Measurements from ENCODE around the gene ESRRB. TPM values are rescaled to one million over a fixed set of nuclear protein-coding genes. Genes with fewer than 3 reads are reported as not detected.

ESRRB gene
- total RNA-seq, 3 donors from 2014 or later = 0.11 TPM; not detected in 2

DNA sequence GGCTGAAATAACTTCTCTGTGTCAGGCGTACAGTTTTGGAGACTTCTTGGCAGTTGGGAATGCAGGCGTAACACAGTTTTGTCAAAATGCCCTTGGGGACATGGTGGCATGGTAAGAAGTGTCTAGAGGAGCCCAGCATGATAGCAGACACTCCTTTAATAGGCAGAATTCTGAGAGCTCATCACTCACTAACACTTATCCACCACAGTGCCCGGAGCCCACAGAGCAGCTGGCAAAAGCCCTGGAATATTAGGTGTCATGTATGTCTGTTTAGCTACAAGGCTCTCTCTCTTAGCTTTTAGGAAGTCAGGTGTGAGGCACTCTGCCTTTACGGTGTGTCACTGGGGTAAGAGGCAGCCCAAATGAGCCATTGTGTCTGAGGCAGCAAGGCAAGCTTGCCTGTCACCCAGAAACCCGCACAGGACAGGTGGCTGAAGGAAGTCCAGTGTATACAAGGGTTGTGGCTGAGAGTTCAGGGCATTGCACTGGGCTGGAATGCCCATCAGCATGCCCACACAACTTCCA lies 96.3 kb downstream of the ESRRB start:
- H3K9me3 Mint-ChIP-seq = no peaks in the 10 kb centered on the region

DNA sequence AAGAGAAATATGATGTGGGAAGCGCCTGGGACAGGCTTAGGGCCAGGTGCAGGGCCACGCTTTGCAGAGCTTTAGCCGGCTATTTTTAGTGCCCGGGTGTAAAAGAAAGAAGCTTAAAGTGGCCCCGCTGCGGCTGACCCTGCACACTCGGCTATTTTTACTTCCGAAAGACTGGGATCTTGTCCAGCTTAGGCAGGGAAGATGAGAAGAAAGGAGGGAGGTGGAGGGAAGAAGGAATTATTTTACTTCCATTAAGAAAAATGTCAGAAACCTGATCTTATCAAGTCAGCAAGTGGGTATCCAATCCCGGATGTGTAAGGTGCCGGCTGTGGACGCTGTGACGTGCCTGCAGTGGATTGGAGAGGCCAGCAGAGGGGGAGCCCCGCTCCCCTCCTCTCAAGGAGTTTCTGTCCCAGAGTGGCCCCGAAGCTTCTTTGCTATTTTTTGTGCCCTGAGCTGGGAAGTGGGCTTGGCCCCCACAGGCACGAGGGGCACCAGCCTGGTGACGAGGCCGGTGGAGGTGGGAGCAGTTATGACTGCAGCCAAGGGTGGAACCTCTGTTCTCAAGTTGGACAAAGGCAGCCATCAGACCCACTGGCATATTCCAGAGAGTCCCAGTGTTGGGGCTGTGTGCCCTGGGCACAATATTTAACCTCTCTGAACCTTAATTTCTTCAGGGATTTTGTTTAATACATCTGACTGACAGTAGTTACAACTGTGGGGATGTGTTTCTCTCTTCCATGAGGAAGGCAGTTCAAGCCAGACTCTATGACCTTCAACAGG lies 97.7 kb downstream of the ESRRB start:
- H3K36me3 Mint-ChIP-seq (ENCODE audit: insufficient read depth) = no peaks in the 10 kb centered on the region
- H3K4me3 Mint-ChIP-seq = no peak overlapping the region
- H3K4me1 Mint-ChIP-seq (ENCODE audit: low read depth) = no peaks in the 10 kb centered on the region
- ATAC-seq (no peak), DNase-seq (no peak)
- no peaks in the 10 kb centered on the region for H3K9me3 Mint-ChIP-seq
- peaks cover 9% of the 10 kb centered on the region for H3K27me3 Mint-ChIP-seq (ENCODE audit: low read depth)

More for the DNA sequence above, 96.3 kb downstream of the ESRRB start:
- ATAC-seq (no peak), DNase-seq (no peak)
- H3K27me3 Mint-ChIP-seq (ENCODE audit: low read depth) = peaks cover 9% of the 10 kb centered on the region
- no peaks in the 10 kb centered on the region for H3K4me1 Mint-ChIP-seq (ENCODE audit: low read depth)
- H3K4me3 Mint-ChIP-seq = no peak overlapping the region
- H3K36me3 Mint-ChIP-seq (ENCODE audit: insufficient read depth) = no peaks in the 10 kb centered on the region

DNA sequence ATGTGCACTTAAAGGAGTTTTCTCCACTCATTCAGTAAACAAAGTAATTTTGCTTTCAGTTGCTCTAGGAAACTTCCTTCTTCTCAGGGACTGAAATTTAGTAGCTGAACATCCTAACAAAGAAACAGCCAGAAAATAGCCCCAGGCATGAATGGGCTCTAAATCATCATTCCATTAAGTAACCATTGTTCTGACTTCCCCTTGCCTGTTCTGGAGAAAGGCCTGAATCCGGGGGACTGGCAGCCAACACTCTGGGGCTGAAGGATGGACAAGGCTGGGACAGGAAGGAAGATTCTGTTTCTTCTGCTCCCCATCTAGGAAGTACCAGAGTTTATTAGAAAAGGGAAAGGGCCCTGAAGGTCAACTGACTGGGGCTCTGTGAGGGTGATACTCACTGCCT lies 104.5 kb downstream of the ESRRB start:
- Mint-ChIP-seq H3K9me3 (no peaks in the 10 kb centered on the region), H3K4me3 (no peak overlapping the region), H3K27me3 (ENCODE audit: low read depth) (peaks cover 1% of the 10 kb centered on the region), H3K36me3 (ENCODE audit: insufficient read depth) (no peaks in the 10 kb centered on the region), H3K4me1 (ENCODE audit: low read depth) (no peaks in the 10 kb centered on the region)
- ATAC-seq (no peak), DNase-seq (no peak)

DNA sequence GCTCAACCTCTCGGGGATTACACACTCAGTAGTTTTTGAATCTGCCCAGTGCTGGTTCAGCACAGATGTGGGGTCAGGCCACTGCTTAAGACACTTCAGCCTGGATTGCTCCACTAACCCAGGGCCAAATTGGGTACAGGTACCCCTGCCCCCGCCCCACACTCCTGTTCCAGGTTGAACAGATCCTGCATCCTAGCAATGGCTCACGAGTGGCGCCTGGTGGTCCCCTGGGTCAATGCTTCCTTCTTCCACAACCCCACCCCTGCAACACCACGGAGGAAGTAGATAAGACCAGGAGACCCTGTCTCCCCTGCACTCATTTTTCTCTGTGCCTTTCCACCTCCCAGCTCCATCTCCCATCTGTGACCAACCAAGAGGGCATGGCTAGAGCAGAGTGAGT lies 108.4 kb downstream of the ESRRB start:
- ATAC-seq (no peak), DNase-seq (no peak)
- no peaks in the 10 kb centered on the region for H3K4me1 Mint-ChIP-seq (ENCODE audit: low read depth)
- no peaks in the 10 kb centered on the region for H3K9me3 Mint-ChIP-seq
- no peak overlapping the region for H3K4me3 Mint-ChIP-seq
- H3K27me3 Mint-ChIP-seq (ENCODE audit: low read depth) = peaks cover 1% of the 10 kb centered on the region
- no peaks in the 10 kb centered on the region for H3K36me3 Mint-ChIP-seq (ENCODE audit: insufficient read depth)

DNA sequence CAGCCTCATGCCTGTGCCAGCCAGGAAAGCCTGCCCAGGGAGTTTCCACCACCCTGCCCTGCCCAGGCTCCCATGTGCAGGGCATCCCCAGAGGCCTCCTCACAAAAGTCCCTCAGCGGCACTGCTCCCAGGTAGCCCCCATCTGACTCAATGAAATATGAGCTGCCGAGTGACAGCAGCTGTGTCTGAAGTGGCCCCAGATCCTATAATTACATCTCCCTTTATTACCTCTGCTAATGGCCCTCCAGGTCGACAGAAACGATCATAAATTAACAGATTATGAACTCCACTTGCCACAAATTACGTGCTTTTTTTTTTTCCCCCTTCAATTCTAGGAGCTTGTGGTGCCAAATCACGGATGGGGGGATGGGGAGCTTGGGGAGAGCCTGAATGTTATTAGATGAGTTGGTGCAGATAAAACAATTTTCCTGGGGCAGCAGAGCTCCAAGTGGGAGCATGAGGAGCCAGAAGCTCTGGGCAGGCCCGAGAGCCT lies 110.4 kb downstream of the ESRRB start:
- no peak for DNase-seq
- no peaks in the 10 kb centered on the region for H3K9me3 Mint-ChIP-seq
- H3K27me3 Mint-ChIP-seq (ENCODE audit: low read depth) = peaks cover 1% of the 10 kb centered on the region
- no peaks in the 10 kb centered on the region for H3K36me3 Mint-ChIP-seq (ENCODE audit: insufficient read depth)
- H3K4me1 Mint-ChIP-seq (ENCODE audit: low read depth) = no peaks in the 10 kb centered on the region
- ATAC-seq = no peak
- no peak overlapping the region for H3K4me3 Mint-ChIP-seq

DNA sequence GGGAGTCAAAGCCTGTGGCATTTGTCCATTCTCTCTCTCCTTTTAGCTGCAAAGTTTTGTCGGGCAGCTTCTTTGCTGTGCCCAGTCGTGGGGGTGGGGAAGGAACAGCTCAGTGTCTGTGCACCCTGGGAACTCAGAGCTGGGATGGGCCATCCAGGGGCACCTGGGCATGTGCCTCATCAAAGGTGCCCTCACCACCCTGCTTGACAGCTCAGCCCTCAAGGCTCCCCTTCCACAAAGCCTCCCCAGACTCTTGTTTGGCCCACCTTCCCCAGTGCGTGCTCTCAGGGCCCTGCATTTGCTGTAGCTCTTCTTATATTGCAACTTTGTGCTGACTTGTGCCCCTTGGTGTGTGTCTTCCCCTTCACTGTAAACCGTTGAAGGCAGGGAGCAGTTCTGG lies 112.6 kb downstream of the ESRRB start:
- Mint-ChIP-seq H3K4me3 (no peak overlapping the region), H3K9me3 (no peaks in the 10 kb centered on the region), H3K36me3 (ENCODE audit: insufficient read depth) (no peaks in the 10 kb centered on the region), H3K27me3 (ENCODE audit: low read depth) (peaks cover 1% of the 10 kb centered on the region), H3K4me1 (ENCODE audit: low read depth) (no peaks in the 10 kb centered on the region)
- no peak for ATAC-seq
- no peak for DNase-seq

DNA sequence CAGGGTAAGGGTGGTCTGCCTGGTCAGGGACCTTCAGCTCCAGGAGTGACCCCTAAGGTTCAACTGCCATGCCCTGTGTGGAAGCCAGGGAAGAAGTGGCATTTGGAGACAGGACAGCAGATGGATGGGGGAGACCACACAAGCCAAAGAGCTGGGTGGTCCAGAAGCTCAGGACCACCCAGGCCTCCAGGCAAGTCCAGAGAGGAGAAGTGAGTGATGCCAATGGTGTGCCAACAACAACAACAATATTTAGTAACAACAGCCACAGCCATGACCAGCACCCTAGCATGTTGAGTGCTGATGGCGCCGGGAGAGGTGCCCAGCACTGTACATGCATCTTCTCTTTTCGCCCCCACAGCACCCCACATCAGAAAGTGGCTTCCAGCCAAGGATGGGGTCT lies 113.7 kb downstream of the ESRRB start:
- Mint-ChIP-seq H3K36me3 (ENCODE audit: insufficient read depth) (no peaks in the 10 kb centered on the region), H3K27me3 (ENCODE audit: low read depth) (no peaks in the 10 kb centered on the region), H3K9me3 (no peaks in the 10 kb centered on the region), H3K4me3 (no peak overlapping the region), H3K4me1 (ENCODE audit: low read depth) (no peaks in the 10 kb centered on the region)
- no peak for DNase-seq
- ATAC-seq = no peak

DNA sequence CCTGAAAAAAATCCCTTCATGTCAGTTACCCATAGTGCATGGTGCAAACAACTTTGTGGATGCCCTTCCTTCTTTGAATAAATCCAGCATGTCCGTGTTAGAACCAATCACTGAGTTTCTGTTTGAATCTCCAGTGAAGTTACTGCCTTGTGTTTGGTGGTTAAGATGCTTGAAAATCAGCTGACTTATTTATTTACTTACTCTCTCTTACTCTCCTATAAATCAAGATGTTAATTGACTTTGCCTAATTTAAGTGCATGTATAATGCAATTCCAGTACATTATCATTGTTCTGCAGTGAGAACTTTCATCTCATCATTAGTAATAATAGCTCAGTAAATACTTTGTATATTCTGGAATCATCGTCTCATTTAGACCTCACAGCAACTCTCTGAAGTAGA lies 114.2 kb downstream of the ESRRB start:
- ATAC-seq (no peak), DNase-seq (no peak)
- Mint-ChIP-seq H3K9me3 (no peaks in the 10 kb centered on the region), H3K4me3 (no peak overlapping the region), H3K27me3 (ENCODE audit: low read depth) (no peaks in the 10 kb centered on the region), H3K36me3 (ENCODE audit: insufficient read depth) (no peaks in the 10 kb centered on the region), H3K4me1 (ENCODE audit: low read depth) (no peaks in the 10 kb centered on the region)

DNA sequence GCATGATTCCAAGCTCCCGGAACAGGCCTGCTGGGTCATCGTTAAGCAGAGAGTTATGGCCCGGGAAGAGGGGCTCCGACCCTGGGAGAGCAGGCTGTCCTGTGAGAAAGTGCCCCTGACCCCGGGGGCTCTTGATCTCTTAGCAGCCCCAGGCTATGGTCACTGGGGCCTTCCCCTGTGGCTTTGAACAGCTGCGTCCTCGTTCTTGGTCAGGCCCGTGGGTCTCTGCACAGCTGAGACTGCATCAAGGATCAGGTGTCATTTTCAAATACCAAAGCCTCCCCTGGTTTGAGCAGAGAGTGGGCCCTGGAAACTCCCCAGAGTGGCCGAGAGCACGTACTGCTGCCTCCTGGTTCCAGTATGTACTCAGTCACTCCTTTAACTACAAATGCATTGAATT lies 114.8 kb downstream of the ESRRB start:
- Mint-ChIP-seq H3K36me3 (ENCODE audit: insufficient read depth) (no peaks in the 10 kb centered on the region), H3K4me3 (no peak overlapping the region)
- no peak for ATAC-seq

DNA sequence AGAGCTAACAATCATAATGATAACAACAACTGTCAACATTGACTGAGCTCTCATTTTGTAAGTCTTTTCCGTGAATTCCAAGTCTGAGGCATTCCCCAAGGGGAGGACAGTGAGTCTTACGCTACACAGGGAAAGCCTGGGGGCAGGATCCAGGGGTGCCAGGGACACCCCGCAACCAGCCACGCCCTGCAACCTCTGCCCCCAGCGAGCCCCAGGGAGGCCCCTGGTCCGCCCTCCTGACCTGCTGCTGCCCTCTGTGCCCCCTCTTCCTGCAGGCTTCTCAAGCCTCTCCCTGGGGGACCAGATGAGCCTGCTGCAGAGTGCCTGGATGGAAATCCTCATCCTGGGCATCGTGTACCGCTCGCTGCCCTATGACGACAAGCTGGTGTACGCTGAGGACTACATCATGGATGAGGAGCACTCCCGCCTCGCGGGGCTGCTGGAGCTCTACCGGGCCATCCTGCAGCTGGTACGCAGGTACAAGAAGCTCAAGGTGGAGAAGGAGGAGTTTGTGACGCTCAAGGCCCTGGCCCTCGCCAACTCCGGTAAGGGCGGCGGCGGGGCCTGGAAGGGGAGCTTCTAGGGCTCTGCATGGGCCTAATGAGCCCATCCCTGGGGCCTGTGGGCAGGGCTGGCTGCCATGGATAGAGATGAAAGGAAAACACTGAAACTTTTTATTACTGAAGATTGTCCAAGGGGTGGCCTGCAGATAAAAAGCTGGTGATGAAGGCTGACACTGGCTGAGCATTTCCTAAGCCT lies 115.4 kb downstream of the ESRRB start:
- Mint-ChIP-seq H3K9me3 (no peaks in the 10 kb centered on the region), H3K36me3 (ENCODE audit: insufficient read depth) (no peaks in the 10 kb centered on the region), H3K4me1 (ENCODE audit: low read depth) (no peaks in the 10 kb centered on the region), H3K4me3 (no peak overlapping the region), H3K27me3 (ENCODE audit: low read depth) (peaks cover 3% of the 10 kb centered on the region)
- ATAC-seq (no peak), DNase-seq (no peak)

More for the DNA sequence above, 114.8 kb downstream of the ESRRB start:
- no peaks in the 10 kb centered on the region for H3K27me3 Mint-ChIP-seq (ENCODE audit: low read depth)
- no peaks in the 10 kb centered on the region for H3K4me1 Mint-ChIP-seq (ENCODE audit: low read depth)
- no peak for DNase-seq
- H3K9me3 Mint-ChIP-seq = no peaks in the 10 kb centered on the region

DNA sequence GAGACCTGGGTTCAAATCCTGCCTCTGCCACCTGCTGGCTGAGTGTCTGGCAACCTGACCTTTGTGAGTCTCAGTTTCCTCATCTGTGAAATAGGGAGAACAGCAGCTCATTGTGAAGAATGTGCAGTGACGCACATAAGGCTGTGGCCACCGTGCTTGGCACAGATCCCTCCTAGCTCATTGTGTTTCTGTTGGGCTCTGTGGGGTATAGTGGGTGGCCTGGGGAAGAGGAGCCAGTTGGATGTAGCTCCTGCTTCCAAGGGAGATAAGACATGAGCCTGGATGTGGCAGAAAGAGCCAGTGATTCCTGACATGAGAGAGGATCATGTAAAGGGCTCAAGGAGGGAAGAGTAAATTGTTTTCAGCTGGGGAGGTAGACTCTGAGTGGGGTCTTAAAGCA lies 120.0 kb downstream of the ESRRB start:
- DNase-seq (no peak), ATAC-seq (no peak)
- Mint-ChIP-seq H3K36me3 (ENCODE audit: insufficient read depth) (no peaks in the 10 kb centered on the region), H3K4me1 (ENCODE audit: low read depth) (no peaks in the 10 kb centered on the region), H3K9me3 (no peaks in the 10 kb centered on the region), H3K27me3 (ENCODE audit: low read depth) (peaks cover 5% of the 10 kb centered on the region), H3K4me3 (no peak overlapping the region)

DNA sequence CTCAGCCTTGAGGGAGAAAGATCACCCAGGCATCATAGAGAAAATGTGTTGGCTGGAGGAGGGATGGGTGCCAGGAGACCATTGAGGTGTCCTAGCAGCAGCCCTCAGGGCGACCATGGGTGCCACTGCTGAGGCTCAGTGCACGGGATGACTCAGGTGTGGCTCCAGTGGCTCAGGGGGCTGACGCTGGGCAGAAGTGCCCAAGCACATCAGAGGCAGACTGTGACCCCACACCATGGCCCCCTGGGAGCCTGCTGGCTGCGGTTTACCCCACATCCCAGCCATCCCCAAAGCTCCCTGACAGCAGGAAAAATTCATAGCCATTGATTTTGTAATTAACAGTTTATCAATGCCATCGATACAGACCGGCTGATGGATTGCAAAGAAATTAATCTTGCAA lies 120.7 kb downstream of the ESRRB start:
- H3K9me3 Mint-ChIP-seq = no peaks in the 10 kb centered on the region

DNA sequence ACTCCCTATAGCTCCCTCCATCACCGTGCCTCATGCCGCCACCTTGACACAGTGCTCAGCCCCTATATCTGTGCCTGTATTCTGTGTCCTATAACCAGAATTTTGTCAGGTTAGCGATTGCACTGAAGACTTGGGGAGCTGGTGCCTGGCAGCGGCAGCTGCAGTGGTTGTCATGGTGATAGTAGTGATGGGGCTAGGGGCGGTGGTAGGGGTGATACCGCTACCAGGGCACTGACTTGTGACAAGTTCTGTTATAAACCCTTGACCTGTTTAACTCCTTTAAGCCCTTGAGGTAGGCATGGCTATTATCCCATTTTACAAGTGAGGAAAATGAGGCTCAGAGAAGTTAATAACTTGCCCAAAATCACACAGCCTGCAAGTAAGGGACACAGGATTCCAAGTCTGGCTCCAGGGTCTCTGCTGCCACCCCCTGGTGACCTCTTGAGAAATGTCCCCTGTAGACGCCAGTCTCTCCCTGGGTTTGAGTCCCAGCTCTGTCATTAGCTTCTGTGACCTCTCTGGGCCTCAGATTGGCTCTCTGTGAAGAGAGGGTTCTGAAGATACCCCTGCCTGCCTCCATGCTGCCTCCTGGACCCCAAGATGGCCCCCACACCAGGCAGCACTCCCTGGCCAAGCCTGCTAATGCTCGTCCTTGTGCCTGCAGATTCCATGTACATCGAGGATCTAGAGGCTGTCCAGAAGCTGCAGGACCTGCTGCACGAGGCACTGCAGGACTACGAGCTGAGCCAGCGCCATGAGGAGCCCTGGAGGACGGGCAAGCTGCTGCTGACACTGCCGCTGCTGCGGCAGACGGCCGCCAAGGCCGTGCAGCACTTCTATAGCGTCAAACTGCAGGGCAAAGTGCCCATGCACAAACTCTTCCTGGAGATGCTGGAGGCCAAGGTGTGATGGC lies 121.9 kb downstream of the ESRRB start:
- Mint-ChIP-seq H3K36me3 (ENCODE audit: insufficient read depth) (no peaks in the 10 kb centered on the region), H3K27me3 (ENCODE audit: low read depth) (peaks cover 5% of the 10 kb centered on the region), H3K4me1 (ENCODE audit: low read depth) (no peaks in the 10 kb centered on the region), H3K4me3 (no peak overlapping the region), H3K9me3 (no peaks in the 10 kb centered on the region)
- DNase-seq = no peak
- ATAC-seq = no peak

More for the DNA sequence above, 120.7 kb downstream of the ESRRB start:
- Mint-ChIP-seq H3K4me3 (no peak overlapping the region), H3K27me3 (ENCODE audit: low read depth) (peaks cover 5% of the 10 kb centered on the region), H3K36me3 (ENCODE audit: insufficient read depth) (no peaks in the 10 kb centered on the region), H3K4me1 (ENCODE audit: low read depth) (no peaks in the 10 kb centered on the region)
- ATAC-seq (no peak), DNase-seq (no peak)

DNA sequence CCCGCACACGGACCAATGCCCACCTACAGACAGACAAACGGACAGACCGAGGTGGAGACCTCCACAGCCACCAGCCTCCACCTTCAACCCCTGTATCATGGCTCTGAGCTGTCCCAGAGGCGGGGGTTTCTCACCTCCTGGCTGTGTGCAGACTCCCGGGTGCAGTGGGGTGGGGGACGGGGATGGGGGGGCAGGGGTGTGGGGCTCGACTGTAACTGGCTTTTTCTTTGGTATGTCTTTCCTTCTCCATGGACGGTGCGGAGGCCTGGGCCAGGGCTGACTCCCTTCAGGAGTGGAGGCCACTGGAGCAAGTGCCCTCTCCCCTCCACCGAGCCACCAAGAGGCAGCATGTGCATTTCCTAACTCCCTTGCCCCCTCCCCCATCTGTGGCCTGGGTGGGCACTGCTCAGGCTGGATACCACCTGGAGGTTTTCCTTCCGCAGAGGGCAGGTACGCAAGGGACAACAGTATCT lies 122.6 kb downstream of the ESRRB start:
- no peaks in the 10 kb centered on the region for H3K36me3 Mint-ChIP-seq (ENCODE audit: insufficient read depth)
- H3K27me3 Mint-ChIP-seq (ENCODE audit: low read depth) = peaks cover 5% of the 10 kb centered on the region
- DNase-seq (no peak), ATAC-seq (no peak)
- no peaks in the 10 kb centered on the region for H3K9me3 Mint-ChIP-seq
- no peak overlapping the region for H3K4me3 Mint-ChIP-seq
- no peaks in the 10 kb centered on the region for H3K4me1 Mint-ChIP-seq (ENCODE audit: low read depth)

All from activated T-cell treated with anti-CD3 and anti-CD28 coated beads, Interleukin-2, amount 50 U/mL, for 4 hours (primary cell).